HCEC 1CT (cell line): ENCODE results near the gene MS4A10.
A peak's percentile ranks its signal among the peaks of the same experiment; 100 is the strongest.
"Not testable (repeated sequence)": the region's sequence is repeated elsewhere in the genome, so short reads cannot be mapped to it uniquely, and the experiment has no call there.

ENCODE experiments used
- DNase-seq: peaks from one replicate; pipeline ENCODE4 v3.0.0-alpha.2; 2017

The MS4A10 gene

DNA sequence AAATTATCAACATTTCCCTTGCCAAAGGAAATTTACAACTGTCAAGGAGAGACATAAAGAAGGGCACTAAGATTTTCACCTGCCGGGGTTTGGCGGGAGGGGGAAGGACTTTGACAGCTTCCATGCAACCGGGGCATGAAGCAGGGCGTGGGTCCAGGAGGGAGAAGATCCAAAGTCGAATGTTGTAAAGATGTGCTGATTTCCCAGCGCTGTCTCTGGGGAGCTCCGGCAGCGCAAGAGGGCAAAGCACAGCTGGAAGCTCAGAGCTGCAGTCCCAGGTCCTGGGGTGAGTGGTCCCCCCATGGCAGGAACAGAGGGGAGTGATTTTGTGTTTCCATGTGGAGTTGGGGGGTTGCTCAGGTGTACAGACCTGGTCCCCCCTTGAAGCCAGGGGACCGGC is at the start of gene MS4A10:
TSS of gene MS4A10 (plus strand) at position 198 of the 400 bp plus-strand sequence. CDS start 5,003 bp downstream, outside the sequence.
- no peak for DNase-seq

- DNase-seq = no peak
Measured at GRCh38 chr11:60739114-60739513, 46.0 kb upstream of the MS4A10 start.

DNA sequence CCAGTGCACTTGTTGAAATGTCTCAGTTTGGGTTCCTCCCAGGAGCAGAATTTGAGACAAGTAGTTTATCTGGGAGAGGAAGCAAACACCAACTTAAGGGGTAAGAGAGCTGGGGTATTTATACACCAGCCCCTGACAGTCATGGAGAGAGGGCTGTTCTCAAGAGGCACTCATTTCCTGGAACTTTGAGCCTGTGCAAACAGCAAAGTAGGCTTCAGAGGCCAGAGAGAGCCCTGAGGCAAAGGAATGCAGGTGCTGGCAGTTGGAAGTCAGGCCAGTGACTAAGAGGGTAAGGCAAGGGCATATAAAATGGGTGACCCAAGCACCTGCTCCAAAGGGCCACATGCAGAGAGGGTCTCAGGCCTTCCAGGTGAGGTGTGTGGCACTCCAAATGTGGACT is 44.6 kb upstream of the MS4A10 start:
- no peak for DNase-seq

DNA sequence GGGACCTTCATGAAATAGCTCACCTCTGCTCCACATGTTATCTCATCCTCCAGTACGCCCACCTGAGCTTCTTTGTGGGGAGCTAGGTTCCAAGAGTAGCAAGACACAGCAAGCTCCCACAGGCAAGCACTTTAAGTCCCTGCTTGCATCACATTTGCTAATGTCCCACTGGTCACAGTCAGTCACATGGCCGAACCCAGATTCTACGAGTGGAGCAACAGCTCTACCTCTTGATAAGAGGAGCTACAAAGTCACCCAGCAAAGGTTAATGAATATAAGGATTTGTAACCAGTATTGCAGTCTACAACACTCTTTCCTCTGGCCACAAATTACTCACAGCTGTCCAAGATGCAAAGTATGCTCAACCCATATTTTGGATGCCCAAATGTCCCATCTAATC is 43.7 kb upstream of the MS4A10 start:
- no peak for DNase-seq

DNA sequence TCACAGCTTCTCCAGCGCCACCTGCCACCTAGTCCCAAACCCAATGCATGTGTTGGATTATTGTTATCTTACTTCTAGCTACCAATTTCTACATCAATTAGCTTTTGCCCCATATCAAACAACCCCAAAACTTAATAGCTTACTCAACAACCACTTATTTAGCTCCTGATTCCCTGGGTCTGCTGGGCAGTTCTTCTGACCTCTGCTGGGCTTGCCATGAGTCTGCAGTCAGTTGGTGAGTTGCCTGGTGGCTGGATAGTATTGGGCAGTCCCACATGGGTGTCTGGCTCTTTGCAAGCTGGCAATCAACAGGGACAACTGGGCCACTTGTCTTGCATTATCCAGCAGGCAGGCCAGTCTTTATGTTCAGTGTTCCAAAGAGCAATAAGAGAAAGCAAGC is 42.1 kb upstream of the MS4A10 start:
- DNase-seq = no peak

DNA sequence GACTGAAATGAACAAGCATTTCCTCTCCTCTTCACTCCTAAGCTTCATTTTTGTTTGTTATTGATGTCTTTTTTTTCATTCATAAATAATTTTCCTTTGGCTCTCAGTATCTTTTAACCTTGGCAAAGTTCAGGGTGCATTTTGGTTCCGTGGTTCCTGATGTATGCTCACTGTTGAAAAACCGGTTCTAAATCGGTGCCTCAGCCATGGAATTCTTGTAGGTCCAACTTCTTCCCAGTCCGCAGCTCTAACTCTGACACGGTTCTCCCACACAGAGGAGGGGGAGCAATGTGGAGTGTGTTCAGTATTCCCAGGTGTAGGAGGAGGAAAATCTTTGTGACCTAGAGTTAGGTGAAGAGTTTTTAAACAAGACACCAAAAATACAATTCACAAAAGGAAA is 41.0 kb upstream of the MS4A10 start:
- DNase-seq = no peak

DNA sequence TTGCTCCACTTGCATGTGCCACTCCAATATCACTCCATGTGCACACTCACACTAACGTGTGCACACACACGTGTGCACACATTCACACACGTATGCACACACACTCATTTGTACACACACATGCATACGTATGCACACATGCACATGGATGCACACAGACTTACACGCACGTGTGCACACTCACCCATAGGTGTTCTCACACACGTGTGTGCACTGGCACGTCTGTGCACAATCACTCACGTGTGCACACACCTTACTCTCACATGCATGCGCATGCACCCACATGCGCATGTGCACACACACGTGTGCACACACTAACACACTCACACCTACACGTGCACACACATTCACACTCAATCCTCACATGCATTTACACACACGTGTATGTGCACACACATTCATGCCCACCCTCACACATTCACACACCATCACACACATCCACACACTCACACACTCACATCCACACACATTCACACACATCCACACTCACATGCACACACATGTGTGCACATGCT is 37.7 kb upstream of the MS4A10 start:
- DNase-seq = no peak

DNA sequence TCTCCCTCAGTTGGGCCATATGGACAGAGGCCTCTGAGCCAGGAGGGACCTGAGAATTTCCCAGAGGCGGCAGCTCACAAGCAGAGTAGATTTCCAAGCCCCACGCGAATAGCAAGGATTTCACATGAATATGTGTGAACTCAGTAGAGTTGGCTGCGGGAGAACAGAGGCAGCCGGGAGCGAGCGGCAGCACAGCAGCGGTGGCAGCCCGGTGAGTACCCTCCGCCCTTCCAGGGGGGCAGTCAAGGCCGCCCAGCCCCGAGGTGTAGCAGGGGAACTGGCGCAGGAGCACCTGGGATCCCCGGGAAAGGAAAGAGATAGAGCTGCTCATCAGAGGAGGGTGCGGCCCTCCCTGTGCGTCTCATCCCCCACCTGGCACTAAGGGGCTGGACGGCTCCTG is 36.9 kb upstream of the MS4A10 start:
- no peak for DNase-seq

DNA sequence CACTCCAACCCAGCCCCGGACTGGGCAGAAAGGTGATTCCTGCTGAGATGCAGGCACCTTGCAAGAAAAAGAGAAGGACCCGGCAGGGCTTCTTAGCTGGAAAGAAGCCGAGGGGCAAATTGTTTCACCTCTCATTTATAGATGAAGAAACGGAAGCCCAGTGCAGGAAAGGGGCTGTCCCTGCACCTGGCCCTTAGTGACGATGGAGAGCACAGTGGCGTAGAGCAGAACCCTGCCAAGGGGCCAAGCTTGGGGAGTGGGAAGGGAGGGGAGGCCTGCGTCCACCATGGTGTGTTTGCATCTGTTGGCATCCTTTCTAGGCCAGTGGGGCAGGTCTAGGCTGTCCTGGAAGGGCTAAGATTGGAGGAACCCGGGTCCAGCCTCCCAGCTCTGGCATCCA is 36.3 kb upstream of the MS4A10 start:
- no peak for DNase-seq

- DNase-seq = no peak
Measured at GRCh38 chr11:60750911-60751310, 34.2 kb upstream of the MS4A10 start.

DNA sequence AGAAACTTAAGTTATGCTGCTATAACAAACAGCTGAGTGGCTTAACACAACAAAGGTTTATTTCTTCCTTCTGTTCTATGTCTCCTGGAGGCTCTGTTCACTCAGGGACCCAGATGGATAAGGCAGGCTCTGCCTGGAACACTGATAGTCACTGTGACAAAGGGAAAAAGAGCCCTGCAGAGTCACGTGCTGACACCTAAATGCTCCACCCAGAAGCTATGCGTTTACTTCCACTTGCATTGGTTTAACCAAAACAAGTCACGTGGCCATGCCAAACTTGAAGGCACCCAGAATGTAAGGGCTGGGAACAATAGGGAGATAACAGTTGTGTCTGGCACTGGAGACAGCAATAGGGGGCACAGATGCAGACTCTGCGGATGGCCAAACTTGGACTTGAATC is 31.8 kb upstream of the MS4A10 start:
- no peak for DNase-seq

GRCh38 chr11:60754887-60755286 is 30.2 kb upstream of the MS4A10 start:
- DNase-seq = no peak

DNA sequence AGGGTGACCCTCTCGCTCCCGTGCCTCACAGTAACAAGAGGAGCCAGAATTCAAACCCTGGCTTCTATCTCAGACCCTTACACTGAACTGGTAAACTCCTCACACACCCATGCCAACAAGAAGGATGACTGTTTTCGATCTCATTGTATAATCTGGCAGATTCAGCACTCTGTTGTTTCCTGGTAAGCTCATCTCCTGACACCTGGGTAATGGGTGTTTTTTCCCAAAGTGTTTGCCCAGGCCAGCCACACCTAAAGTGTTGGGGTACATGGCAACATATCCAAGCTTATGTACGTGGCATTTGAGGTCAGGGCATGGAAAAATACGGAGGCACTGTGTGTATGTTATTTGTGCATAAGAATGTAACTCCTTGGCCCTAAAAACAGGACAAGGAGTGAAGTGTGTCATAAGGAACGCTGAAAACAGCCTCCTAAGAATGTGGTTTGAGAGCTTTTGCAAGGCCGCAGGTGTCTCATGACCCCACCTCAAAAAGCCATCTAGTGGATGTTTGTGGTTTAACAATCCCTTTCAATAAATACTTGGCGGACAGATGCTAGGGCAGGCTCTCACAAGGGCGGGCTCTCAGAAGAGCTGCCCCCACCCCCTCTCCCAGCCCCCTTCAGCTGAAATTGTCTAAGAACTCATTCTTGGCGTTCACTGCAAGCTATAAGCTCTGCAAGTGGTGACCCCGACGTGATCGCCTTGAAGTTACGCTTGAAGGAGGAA is 28.7 kb upstream of the MS4A10 start, which contains the start of gene MS4A15:
TSS of gene MS4A15 (plus strand) at position 561 of the 726 bp plus-strand sequence. CDS start 6,867 bp downstream, outside the sequence.
- peak; percentile 6 for DNase-seq

DNA sequence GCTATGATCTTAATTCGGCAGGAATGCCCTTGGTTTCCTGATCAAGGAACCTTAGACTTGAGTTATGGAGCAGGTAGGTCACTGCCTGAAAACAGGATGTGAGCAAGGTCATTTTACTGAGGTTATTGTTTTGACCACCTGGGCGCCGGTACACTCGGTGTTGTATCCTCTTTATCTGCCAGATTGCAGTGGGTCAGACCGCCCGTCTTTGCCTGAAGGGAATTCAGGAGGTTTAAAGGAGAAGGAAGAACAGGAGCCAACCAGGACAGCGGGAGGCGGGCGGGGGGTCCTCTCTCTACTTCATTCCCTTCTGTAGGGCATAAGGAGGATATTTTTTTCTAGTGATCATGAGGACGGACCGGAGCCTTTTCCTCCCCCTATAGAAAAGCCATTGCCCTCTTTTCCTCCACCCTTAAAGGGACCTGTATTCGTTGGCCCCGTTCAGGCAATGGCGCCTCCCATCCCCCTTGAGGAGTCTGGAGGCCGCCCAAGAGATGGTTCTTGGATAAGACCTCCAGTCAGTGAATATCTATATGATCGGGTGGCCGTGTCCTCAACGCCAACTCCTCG is 27.8 kb upstream of the MS4A10 start:
- no peak for DNase-seq

DNA sequence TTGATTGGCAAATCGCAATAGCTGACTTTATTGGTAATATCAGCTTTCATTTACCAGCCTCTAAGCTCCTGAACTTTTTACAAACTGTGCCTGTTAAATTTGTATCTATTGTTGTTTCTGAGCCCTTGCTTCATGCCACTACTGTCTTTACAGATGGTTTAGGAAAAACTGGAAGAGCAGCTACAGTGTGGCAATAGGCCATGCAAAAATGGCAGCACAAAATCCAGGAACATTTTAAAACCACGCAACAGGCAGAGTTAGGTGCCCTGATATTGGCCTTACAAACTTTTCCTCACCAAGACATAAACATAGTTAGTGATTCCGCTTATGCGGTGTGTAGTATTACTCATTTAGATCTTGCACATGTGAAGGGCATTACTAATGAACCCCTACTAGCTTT is 26.5 kb upstream of the MS4A10 start:
- DNase-seq = not testable (repeated sequence)

DNA sequence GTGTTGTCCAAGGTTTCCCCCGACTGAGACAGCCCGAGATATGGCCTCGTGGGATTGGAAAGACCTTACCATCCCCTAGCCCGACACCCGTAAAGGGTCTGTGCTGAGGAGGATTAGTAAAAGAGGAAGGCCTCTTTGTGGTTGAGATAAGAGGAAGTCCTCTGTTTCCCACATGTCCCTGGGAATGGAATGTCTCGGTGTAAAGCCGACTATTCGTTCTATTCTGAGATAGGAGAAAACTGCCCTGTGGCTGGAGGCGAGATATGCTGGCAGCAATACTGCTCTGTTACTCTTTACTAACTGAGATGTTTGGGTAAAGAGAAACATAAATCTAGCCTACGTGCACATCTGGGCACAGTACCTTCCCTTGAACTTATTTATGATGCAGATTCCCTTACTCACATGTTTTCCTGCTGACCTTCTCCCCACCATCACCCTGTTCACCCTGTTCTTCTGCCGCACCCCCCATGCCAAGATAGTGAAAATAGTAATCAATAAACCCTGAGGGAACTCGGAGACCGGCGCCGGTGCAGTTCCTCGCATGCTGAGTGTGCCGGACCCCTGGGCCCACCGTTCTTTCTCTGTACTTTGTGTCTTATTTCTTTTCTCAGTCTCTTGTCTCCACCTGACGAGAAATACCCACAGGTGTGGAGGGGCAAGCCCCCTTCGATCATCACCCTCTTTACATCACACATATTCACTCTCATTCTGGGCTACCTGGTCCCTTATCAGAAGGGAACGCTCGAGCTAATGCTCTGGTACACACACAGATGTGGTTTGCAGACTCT is 25.5 kb upstream of the MS4A10 start:
- DNase-seq = not testable (repeated sequence)

DNA sequence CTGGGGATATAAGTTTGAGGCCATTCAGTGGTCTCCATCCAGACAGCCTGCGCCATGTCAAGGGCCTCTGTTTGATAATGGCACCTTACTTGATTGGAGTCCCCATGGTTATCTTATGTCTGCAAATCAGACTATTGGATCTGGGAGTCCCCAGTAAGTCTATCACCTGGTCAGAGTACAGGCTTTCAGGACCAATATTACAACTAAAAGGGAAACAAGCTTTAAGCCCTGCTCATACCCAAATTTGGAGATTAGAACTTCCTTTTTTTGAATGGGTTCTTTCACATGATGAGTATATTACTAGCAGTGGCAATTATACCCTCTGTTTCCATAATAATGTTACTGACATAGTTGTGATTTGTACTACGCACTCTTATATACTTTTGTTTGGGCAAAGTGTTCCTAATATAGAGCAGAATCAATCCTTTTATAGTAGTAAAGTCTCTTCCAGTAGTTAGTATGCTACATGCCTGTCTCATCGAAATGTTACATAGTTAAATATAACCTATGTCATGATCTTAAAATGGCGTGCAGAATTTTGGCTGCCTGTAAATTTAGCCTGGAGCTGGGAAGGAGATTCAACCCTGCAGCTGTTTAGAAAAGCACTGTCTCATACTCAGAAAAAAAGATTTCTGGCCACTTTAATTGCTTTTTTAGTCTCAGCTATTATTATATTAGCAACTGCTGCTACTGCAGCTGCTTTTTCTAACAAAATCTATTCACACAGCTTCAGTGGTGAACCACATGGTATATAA is 23.5 kb upstream of the MS4A10 start:
- DNase-seq = no peak

DNA sequence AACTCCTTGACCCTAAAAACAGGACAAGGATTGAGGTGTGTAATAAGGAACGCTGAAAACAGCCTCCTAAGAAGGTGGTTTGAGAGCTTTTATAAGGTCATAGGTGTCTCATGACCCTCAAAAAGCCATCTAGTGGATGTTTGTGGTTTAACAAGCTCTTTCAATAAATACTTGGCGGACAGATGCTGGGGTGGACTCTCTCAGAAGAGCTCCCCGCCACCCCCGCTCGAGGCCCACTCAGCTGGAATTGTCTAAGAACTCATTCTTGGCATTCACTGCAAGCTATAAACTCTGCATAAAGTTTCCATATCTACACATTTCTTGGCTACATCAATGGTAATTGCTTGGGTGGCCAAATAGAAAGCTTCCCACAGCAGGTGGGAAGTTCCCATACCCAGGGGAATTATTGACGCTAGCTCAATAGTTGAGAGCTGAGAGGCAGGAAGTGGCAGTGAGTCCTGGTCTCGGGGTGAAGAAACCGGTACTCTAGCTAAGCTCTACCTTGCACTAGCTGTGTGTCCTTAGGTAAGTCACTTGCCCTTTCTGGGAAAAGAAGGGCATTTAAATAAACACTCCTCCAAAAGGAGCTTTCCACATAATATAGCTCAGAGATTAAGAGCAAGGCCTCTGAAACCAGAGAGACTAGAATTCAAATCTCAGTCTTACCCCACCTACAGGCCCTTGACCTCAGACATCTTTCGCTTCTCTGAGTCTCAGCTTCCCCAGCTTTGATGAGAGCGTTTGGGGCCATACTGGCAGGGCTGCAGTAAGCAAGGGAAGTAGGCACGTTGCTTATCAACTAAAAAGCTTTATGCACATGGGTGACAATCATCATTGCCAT is 22.1 kb upstream of the MS4A10 start:
- DNase-seq = no peak

DNA sequence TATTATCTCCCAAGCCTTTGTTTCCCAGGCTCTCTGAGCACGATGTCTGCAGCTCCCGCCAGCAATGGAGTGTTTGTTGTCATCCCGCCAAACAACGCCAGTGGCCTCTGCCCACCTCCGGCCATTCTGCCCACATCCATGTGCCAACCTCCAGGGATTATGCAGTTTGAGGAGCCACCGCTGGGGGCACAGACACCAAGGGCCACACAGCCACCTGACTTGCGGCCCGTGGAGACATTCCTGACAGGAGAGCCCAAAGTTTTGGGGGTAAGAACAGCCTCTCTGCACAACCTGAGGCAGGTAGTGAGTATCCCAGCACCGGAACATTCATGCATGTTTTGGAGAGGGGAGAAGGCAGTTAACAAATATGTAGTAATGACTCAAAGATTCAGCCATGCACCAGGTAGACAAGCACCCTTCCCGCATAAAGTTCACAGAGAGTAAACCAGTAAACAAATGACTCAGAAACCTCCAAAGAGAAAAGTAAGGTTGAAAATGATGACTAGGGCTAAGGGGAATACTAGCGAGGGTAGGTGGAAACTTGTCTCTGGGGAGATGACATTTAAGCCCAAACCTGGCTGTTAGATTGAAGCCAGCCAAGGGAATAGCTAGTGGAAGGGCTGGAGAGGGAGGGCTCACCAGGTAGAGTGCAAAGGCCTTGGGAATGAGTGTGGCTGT is 21.3 kb upstream of the MS4A10 start:
- no peak for DNase-seq

DNA sequence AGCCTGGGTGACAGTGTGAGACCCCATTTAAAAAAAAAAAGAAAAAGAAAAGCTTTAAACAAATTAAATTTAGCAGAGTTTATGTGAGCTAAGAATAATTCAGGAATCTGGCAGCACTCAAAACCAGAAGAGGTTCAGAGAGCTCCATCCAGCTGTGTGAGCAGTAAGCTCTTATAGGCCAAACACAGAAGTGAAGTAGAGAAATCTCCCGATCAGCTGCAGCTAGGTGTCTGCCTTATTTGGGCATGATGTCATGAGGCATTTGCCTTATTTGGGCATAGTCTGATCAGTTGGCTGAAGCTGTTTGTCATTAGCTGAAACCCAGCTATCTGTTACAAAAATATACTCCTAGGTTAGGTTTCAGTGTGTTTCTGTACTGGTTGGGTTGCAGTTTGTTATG is 20.3 kb upstream of the MS4A10 start:
- DNase-seq = no peak

GRCh38 chr11:60765355-60765754 is 19.8 kb upstream of the MS4A10 start:
- DNase-seq = no peak
